D721Med (cell line): ENCODE data around the gene NTRK3.

Experiments
- DNase-seq: peaks from one replicate; pipeline ENCODE4 v3.0.0; 2011; ENCODE audit warnings: low spot score; ENCODE audit not compliant: insufficient read length
- FAIRE-seq: peaks from 2 replicates; lab custom pipeline; 2011; peaks lifted over from hg19 to GRCh38; lab: Jason Lieb, UNC
- TF ChIP-seq, protein P1 (sequence below): IDR thresholded peaks from 2 replicates; pipeline ENCODE4 v1.5.1; 2012; ENCODE audit warnings: mild to moderate bottlenecking, control low read depth; ENCODE audit not compliant: insufficient read depth; ENCODE audit errors: missing control alignments

Gene NTRK3

DNA sequence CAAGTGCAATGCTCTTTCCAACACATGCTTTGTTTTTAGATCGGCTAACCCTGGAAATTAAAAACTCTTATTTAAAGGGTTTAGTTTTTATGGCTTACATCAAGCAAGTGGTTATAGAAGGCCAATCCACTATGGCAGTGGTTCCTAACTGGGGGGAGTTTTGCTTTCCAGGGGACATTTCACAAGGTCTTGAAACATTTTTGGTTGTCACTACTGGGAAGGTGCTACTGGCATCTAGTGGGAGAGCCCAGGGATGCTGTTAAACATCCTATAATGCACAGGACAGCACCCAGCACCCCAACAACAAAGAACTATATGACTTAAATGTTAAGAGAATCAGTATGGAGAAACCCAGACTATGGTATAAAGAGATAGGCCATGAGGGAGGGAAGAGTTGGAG is 439.0 kb downstream of the NTRK3 start:
- FAIRE-seq = no peak
- DNase-seq = no peak
- TF ChIP-seq, protein P1, sequence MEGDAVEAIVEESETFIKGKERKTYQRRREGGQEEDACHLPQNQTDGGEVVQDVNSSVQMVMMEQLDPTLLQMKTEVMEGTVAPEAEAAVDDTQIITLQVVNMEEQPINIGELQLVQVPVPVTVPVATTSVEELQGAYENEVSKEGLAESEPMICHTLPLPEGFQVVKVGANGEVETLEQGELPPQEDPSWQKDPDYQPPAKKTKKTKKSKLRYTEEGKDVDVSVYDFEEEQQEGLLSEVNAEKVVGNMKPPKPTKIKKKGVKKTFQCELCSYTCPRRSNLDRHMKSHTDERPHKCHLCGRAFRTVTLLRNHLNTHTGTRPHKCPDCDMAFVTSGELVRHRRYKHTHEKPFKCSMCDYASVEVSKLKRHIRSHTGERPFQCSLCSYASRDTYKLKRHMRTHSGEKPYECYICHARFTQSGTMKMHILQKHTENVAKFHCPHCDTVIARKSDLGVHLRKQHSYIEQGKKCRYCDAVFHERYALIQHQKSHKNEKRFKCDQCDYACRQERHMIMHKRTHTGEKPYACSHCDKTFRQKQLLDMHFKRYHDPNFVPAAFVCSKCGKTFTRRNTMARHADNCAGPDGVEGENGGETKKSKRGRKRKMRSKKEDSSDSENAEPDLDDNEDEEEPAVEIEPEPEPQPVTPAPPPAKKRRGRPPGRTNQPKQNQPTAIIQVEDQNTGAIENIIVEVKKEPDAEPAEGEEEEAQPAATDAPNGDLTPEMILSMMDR = no peak

DNA sequence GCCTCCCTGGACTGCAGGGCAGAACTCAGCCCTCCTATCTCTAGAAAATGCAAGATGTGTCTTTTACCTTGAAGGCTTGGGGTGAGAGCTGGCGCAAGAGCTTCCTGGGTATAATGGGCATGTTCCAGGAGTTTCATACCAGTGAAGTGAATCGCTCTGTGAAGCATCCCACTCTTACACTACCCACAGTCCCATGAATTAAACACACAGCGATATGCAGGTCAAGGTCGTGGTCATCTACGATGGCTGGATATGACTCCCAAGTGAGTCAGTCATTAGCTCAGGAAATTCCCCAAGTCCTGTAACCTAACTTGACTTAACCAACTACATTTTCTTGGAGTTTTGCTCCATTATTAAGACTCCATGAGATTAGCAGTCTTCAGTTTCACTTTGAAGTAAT is 439.7 kb downstream of the NTRK3 start:
- DNase-seq = no peak
- FAIRE-seq = no peak
- TF ChIP-seq, protein P1 = no peak

DNA sequence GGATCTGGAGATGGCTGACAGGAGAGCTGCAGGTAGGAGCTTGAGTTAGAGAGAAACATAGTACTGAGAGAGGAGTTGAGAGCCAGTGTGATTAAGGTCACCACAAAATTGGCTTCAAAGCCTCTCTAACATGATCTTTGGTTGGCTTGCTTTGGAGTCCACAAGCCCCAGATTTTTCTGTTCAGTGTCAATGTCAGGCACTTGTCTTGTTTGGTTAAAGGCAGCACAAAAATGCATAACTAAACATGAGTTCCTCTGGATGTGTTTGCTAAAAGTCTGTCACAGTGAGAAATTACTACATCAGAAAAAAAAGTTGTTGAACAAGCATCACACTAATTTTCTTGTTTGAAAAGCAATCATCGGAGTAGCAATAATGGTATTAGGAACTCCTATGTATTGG is 440.5 kb downstream of the NTRK3 start:
- DNase-seq (no peak), FAIRE-seq (no peak)

More for the DNA sequence above, 440.5 kb downstream of the NTRK3 start:
- TF ChIP-seq, protein P1 = no peak
